ENCODE data around the gene HLTF.

DNA sequence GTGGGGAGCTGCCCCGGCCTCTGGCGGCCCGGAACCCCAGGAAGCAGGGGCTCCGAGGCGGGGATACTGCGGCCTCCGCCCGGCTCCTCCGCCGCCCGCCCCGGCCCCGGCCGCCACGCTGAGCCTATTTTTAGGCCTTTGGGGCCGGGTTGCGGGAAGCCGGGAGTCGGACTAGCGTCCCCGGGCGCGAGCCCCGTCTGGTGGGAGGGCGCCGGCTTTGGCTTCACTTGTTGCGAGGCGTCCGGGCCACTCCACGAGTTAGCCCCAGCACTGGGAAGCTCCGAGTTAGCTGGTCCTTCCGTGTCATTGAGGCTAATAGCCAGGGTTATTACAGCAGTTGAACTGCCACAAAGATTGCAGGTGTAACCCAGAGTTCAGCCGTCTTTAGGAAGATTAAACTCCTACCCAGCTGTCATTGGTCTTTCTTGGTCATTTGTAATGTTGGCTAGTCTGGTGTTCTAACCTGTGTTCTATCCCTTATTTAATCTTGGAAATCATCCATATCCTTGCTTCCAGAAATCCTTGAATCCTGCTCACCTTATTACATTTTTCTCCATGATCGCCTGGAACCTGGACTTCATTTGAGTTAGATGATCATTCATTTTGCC is 94.2 kb downstream of the HLTF start:
- TF ChIP-seq EZH2 (IDR thresholded peaks at IDR 0.05; ENCODE audit: insufficient read depth, poor library complexity, severe bottlenecking) = no peak
- no peak for TF ChIP-seq EZH2phosphoT487 (IDR thresholded peaks at IDR 0.05; ENCODE audit: insufficient read depth, low read depth)
